Stimulated activated CD4-positive, alpha-beta T cell treated with anti-CD3 and anti-CD28 coated beads, Interleukin-15, amount 100 ng/mL, for 1 hour (primary cell): ENCODE measurements around the gene NR2C2.
A peak's percentile ranks its signal among the peaks of the same experiment; 100 is the strongest.

Experiments
- DNase-seq, 2 donors: peaks; one replicate each; pipeline ENCODE4 v3.0.0-alpha.2; 2020; ENCODE audit warnings: low read depth in 1 of 2, low spot score in 1 of 2

NR2C2 gene

DNA sequence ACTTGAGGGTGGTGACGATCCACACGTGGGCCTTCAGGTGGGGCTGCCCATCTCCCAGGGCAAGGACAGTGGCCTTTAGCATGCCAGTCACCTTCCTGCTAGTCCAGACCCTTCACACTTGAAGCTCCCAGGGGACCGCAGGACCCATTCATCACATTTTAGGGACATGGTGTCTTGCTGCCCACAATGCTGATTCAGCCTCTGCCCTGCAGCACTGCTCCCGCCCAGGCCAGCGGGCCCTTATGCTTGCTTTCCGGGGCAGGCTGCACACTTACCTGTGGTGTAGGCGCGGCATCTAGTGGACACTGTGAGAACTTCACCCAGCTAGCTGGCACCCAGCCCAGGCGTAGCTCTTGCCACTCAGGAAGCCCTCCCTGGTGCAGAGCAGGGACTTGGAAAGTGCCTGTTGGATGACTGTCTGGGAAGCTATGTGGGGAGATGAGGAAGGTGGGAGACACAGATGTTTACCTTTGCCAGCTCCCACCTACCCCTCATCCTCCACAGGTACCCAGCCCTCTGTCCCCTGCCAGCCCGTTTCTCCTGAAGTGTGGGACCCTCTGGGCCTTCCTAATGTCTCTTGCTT lies 26.3 kb upstream of the NR2C2 start:
- DNase-seq, result peak; percentile 69 to 71

DNA sequence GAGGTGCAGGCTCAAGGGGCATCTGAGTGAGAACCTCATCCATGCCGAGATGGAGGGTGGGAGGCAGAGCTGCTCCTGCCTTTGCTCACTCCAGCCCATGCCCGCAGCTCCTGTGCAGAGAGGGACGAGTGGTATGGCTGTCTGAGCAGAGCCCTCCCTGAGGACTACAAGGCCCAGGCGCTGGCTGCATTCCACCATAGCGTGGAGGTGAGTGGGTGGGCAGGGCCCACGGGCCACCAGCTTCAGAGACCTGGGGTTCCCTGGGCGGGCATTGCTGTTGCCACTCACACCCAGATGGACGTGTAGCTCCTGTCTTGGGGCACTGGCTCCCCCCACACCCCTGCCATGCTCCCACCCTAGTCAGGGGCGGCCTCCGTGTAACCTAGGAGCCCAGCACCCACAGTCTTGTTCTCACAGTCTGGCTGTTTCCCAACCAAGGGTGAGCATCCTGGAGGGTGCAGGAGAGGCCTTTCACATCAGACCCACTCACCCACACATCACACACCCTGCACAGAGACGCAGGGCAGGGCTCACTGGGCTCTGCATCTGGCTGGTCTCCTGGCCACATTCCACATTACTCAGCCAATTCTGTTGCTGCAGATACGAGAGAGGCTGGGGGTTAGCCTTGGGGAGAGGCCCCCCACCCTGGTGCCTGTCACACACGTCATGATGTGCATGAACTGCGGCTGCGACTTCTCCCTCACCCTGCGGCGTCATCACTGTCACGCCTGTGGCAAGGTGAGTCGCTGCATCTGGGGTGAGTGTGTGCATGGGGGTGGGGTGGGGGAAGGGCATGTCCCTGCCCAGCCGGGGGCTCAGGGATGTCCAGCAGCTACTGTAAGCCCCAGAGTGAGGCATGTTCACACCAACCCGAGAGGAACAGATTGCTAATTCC lies 25.3 kb upstream of the NR2C2 start:
- no peak for DNase-seq

DNA sequence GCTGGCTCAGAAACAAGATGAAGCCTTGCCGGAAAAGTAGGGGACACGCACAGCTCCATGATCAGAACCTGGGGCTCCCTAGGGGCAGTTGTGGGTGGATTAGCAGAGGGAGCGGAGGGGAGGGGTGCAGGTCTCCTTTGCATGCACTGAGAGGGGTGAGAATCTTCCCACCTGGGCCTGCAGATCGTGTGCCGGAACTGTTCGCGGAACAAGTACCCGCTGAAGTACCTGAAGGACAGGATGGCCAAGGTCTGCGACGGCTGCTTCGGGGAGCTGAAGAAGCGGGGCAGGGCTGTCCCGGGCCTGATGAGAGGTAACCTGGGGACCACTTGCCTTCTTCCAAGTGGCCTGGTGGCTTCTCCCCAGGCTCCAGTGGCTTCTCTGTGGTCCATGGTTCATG lies 24.5 kb upstream of the NR2C2 start:
- DNase-seq, result no peak

DNA sequence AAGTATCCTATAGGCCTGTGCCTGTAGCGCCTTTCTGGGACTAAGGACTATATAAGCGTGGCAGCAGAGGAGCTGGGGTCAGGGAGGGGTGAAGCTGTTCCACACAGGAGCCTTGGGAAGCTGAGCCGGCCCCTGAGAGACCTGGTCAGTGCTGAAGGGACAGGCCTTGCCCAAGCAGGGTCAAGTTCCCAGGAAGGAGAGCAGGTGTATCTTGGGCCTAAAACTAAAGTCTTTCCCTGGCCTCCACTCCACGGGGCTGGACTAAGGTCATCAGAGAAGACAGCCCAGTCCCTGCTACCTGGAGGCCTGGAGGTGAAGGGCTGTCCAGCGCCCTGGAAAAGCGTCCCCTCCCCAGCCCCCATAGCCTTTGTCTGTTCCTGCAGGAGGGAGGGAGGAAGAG lies 23.9 kb upstream of the NR2C2 start:
- DNase-seq, result no peak

DNA sequence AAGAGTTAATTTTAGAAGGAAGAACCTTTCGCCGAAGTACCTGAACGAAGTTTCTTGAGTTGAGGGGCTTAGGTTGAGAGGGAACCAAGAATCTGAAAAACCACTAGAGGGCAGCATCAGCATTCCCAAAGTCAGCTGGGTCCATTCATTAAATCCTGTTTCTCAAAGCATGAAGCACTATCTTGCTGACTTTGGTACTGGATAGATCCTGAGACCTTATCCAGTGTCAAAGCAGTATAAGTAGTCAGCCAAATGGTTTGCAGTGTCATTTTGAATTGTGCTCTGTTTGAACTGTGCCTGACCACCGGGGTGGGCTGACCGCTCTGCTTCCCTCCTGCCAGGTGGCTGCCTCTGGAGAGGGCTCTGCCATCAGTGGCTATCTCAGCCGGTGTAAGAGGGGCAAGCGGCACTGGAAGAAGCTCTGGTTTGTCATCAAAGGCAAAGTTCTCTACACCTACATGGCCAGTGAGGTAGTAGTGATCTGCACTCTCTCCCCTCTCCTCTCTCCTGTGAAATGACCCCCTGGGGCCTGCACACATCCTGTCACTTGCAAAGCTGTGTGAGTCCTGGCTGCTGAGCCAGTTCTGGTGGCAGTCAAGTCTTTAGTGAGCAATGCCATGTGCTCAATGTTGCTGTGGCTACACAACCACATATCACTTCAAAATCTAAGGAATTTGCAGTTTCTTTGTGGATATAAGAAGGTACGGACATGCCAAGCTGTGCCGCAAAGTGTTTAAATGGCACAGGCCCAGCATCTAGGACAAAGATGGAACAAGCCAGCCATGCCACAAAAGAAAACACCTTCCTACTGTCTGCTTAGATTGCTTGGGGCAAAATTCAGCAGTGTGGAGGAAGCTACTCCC lies 21.4 kb upstream of the NR2C2 start:
- DNase-seq, result no peak

DNA sequence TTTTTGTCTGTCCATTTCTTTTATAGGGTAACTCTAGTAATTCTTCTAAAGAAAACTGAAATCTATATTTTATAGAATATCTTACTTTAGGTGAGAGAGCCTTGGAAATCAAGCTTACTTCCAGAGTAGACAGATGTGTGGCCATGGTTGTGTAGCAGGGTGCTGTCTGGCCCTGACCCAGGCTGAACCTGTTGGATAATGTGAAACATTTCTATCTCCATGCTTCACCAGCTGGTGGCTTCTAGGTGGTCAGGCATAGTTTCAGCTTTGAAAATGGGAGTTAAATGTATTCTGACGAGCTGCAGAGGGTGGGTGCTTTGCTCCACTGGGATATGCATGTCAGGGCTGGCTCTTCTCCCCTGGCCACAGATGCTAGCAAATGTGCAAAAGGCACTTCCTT lies 20.8 kb upstream of the NR2C2 start:
- DNase-seq, result no peak

DNA sequence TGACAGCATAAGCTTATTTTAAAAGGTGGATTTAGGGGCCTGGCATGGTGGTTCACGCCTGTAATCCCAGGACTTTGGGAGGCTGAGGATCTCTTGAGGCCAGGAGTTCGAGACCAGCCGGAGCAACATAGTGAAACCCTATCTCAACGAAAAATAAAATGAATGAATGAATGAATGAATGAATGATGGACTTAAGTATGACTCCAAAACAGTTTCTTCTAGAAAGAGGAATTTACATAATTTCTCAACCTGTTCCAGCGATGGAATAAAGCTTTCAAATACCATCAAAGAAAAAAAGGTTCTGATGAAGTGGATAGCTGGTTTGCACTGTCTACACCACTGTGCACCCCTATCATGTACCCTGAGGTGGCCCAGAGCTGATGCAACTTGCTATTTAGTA lies 20.1 kb upstream of the NR2C2 start:
- no peak for DNase-seq

DNA sequence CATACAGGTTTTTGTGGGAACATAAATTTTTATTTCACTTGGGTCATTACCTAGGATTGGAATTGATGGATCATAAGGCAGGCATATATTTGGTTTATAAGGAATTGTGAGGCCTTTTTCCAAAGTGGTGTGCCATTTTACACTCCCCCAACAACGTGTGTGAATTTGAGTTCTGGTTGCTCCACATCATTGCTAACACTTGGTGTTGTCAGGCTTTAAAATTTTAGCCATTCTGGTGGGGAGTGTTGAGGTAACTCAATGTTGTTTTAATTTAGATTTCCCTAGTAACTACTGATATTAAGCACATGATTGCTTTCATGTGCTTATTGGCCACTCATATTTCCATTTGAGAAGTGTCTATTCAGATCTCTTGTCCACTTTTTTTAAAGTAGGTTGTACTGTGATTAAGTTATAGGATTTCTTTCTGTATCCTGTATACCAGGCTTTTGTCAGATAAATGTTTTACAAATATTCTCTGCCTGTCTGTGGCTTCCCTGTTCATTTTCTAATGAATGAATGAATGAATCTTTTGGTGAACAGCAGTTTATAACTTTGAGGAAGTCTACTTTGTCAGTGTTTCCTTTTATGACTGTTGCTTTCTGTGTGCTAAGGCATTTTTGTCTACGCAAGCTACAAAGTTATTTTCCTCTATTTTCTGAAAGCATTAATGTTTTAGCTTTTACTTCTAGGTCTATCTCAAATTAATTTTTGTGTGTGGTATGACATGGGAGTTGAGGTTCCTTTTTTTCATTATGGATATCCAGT lies 17.9 kb upstream of the NR2C2 start:
- DNase-seq, result no peak

DNA sequence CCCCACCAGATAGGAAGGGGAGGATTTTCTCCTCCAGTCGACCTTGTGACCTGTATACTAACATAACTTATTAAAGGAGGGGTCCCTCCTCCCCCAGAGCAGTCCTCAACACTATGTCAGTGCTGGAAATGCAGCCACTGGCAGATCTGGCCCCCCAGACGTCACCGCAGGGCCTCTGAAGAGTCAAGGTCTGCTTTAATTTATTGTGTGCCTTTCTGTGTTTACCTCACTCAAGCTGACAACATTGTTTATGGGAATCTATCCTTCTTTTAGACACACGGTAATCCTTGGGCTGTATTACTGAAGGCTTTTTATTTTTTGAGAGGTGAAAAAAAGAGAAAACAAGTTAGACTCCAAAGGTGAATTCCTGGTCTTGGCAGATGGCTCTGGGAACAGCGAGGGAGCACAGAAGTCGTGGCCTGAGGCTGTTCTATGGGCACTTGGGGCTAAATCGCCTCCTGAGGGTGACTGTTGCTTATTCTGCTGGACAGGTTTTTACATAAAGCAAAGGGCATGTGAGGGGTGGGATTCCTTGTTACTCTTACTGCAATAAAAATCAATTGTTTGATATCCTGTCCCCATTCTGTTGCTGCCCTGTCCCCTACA lies 13.5 kb upstream of the NR2C2 start:
- DNase-seq, result no peak

DNA sequence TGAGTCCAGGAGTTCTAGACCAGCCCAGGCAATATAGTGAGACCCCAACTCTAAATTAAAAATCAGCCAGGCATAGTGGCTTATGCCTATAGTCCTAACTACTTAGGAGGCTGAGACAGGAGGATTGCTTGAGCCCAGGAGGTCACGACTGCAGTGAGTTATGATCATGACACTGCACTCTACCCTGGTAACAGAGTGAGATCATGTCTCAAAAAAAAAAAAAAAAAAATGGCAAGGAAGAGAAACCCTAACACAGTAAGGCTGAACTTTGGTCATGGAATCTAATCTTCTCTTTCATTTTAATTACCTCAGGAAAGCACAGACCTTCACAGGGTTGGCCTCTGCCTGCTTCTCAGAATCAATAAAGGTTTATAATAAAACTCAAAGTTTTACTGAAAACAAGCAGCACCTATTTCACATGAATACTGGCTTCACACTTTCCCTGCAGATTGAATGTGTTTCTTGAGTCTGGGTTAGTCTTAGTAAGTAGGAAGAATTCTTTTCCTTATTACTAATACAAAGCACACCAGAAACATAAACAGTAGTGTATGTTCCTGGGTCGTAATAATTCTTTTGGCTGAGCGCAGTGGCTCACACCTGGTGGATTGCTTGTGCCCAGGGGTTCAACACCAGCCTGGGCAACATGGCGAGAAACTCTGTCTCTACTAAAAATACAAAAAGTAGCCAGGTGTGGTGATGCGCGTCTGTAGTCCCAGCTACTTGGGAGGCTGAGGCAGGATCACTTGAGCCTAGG lies 11.6 kb upstream of the NR2C2 start:
- DNase-seq, result no peak

DNA sequence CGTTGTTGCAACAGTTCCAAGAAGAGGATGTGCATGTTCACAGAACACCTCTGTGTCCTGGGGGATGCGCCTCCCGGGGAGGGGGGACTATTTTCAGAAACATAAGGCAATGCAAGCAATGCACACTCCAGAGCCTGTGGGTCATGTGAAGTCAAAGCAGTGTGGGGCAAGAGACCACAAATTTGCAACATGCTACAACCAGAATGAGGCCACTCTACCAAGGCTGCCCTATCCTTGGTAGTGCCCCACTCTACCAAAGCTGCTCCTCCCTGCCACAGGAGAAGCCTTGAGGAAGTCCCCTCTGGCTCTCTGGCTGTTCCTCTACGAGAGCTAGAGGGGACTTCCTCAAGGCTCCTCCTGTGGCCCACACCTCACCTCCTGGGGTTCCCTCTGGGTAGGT lies 8.4 kb upstream of the NR2C2 start:
- no peak for DNase-seq

DNA sequence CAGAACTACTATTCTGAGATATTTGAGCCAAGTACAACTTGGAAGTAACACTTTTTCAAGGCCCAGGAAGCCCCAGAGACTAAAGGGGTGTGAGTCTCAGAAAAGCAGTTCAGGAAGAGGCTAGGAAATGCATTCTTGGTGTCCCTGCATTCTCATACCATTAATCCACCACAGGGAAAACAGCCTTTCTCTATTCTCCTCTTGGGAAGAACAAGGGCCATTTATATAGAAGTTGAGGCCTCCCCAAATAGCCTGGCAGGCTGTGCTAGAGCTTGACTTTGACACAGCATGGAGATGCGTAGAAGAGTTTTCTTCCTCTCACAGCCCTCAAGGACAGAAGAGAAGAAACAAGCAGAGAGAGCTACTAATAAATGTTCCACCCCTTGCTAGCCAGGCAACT lies 5.5 kb upstream of the NR2C2 start:
- DNase-seq, result no peak

DNA sequence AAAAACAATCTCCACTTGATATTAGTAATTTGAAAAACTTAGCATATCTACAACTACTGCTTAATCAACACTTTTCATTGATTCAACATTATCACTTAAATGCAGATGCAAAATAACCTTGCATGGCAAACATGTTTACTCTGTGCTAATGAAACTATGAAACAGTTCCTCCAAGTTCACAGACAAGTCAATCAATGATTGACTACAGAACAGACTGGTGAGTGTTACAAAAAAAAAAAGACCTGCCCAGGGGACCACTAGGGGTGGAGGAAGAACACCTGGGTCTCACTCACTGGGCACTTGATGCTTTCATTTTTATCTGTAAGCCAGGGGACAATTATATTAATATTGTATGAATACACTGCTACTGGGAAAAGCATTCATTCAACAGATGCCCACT lies 4.3 kb upstream of the NR2C2 start:
- DNase-seq, result no peak

DNA sequence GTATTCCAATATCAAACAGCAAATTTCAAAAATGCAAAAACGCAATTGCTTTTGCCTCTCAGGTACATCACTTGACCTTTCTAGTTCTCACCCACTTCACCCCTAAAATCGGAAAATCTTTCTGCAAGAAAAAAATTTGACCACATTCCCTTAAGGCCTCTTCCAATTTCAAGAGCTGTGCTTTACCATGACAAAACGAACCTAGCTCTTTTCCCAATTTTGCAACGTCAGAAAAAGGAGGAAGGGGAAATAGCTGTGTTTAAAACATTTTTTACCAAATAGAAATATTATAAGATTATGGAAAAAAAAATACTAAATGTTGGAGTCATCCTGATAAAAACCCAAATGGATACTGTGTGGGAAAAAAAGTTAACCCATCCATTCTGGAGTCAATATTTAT lies 1.1 kb upstream of the NR2C2 start:
- no peak for DNase-seq

DNA sequence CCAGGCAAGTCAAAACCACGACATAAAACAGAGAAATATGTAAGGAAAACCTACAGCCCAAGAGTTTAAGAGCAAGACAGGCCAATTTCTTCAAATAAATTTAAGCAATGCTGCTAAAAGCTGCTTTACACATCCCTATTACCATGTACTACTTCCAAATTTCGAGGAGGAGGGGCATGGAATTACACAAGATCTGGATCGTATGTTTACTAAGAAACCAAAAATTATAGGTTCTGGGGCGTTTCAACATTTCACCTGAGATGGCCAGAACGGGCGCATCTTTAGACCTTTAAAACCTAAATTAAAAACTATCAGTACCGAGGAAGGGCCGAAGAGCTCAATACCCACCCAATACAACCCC lies 664 bp upstream of the NR2C2 start:
- DNase-seq, result no peak

DNA sequence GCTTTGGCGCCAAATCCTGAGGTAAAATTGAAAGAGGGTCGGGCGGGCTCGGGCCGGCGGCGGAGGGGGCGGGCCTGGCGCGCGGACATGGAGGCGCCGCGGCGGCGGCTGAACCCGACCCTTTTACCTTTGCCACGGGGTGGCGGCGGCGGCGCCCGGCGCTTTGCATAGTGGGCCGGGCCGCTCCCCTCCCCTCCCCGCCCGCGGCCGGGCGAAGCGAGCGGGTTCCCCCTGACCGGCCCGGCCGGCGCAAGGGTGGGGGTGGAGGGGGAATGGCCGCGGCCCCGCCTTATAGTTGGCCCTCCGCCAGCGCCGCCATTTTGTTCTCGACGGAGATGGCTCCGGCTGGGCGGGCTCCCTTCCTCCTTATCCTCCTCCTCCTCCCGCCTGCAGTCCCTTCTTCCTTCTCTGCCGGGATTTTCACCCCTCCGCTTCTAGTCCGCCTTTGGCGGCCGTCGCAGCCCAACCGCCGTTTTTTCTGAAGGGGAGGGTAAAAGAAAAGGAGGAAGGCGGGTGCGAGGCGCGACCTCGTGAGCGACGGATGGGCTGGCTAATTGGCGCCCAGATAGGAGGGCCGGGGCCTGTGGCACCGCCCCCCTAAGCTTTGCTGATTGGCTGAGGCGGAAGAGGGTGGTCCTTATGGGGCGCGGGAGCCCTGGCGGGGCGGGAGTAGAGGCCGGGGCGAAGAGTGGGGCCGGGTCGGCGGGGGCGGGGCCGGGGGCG lies 664 bp downstream of the NR2C2 start:
- DNase-seq, result peak; percentile 94 to 95

DNA sequence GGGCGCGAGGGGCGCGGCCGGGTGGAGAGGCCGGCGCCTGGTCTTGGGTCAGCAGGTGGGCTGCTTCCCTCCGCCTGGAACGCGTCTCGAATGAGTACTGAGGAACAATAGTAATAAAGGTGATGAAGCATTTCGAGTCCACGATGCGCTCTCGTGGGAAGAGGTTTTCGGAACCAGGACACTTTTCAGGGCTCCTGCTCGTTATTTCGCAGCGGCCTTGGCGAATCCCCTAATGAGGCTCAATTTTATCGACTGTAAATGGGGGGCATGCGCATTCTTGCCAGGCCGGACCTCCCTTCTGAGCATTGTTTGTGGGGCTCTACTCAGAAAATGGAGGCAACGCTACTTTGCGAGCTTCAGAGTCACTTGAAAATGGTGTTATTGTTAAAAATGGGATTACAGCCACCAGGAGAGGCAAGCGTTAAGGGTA lies 1.2 kb downstream of the NR2C2 start:
- DNase-seq, result no peak

DNA sequence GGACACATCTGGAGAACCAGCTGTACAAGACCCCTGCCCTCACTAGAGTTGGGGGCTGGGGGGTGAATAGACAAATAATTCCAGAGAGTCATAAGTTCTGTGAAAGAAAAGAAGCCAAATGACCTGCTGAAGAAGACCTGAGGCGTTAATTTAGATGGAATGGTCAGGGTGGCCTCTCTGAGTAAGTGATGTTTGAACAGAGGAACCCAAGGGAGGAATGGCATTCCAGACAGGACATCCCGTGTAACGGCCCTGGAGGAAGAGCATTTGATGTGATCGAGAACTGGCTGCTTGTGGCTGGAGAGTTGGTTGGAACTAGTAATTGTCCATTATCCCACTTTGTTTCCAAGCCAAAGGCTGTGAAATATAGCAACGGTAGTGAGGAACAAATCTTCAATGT lies 1.7 kb downstream of the NR2C2 start:
- no peak for DNase-seq

DNA sequence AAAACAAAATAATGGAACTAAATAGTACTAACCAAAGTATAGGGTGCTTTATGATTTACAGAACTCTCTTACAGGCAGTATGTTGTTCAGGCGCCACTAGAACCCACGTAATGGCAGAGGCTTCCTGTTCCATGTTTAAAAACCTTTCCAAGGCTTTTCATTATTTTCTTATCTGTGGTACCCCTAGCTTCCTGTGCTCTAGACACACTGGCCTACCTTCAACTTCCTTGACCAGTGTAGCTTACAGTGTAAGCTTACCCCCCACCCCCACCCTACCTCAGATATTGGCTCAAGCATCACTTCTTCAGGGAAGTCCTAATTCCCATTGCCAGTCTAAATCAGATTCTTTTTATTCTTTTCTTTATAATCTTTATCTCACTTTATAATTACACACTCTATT lies 2.9 kb downstream of the NR2C2 start:
- DNase-seq, result no peak

DNA sequence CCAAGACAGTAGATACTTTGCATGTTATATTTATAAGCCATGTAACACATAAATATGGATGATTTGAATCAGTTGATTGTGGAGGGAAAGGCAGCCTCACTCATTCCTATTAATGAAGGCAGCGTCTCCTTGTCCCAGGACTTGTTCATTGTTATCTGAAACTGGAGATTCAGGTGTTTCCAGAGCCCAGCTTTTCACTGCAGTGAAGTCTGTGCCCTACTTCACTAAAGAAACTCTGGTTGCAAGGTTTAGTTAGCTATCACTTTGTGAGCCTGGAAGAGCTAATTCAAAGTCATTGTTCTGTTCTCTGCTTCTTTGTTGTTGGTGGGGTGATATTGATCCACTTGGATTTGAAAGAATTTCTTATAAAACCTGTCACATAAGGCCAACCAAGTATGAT lies 9.8 kb downstream of the NR2C2 start:
- DNase-seq, result no peak
